NCI-H2029 treated with DMSO at 0.1 percent for 48 hours (cell line): ENCODE measurements around the gene METTL23.
"Not testable (repeated sequence)": the region's sequence is repeated elsewhere in the genome, so short reads cannot be mapped to it uniquely, and the experiment has no call there.

Experiments used
- DNase-seq: peaks from one replicate; lab custom pipeline; 2025; lab: John Stamatoyannopoulos, UW

The METTL23 gene

GRCh38 chr17:76735586-76736348, 9.1 kb downstream of the METTL23 start:
- DNase-seq: no peak

- no peak for DNase-seq
Observed at GRCh38 chr17:76736349-76737081, 9.9 kb downstream of the METTL23 start.

GRCh38 chr17:76737082-76737675, 10.5 kb downstream of the METTL23 start, which contains the start of gene SRSF2:
TSS of gene SRSF2 (minus strand) at chr17:76737331. CDS start at chr17:76737160, 171 bp downstream.
- DNase-seq: peak; percentile 84

GRCh38 chr17:76737676-76738467, 11.2 kb downstream of the METTL23 start, which contains the start of gene MFSD11:
TSS of gene MFSD11 (plus strand) at chr17:76738119. CDS start at chr17:76738353, 234 bp downstream.
- DNase-seq: no peak

GRCh38 chr17:76738468-76738850, 11.8 kb downstream of the METTL23 start:
- no peak for DNase-seq

GRCh38 chr17:76739568-76740115, 13.0 kb downstream of the METTL23 start:
- not testable (repeated sequence) for DNase-seq

GRCh38 chr17:76740329-76741118, 13.9 kb downstream of the METTL23 start:
- no peak for DNase-seq

- DNase-seq: no peak
Observed at GRCh38 chr17:76742958-76743357, 16.3 kb downstream of the METTL23 start.

- DNase-seq: no peak
Observed at GRCh38 chr17:76744747-76745146, 18.1 kb downstream of the METTL23 start.

- DNase-seq: not testable (repeated sequence)
Observed at GRCh38 chr17:76745785-76746184, 19.1 kb downstream of the METTL23 start.

GRCh38 chr17:76747716-76748363, 21.2 kb downstream of the METTL23 start:
- DNase-seq: no peak

- DNase-seq: no peak
Observed at GRCh38 chr17:76748657-76749056, 22.0 kb downstream of the METTL23 start.

GRCh38 chr17:76751416-76751993, 24.9 kb downstream of the METTL23 start:
- DNase-seq: no peak

- no peak for DNase-seq
Observed at GRCh38 chr17:76752006-76752405, 25.4 kb downstream of the METTL23 start.

GRCh38 chr17:76753061-76753961, 26.7 kb downstream of the METTL23 start:
- DNase-seq: no peak

- no peak for DNase-seq
Observed at GRCh38 chr17:76755285-76755684, 28.6 kb downstream of the METTL23 start.

- DNase-seq: no peak
Observed at GRCh38 chr17:76757256-76757655, 30.6 kb downstream of the METTL23 start.

GRCh38 chr17:76758570-76758969, 31.9 kb downstream of the METTL23 start:
- DNase-seq: no peak
